ENCODE results near the gene DTX4. TPM values are rescaled to one million over a fixed set of nuclear protein-coding genes. Genes with fewer than 3 reads are reported as not detected.

The DTX4 gene
- total RNA-seq, 1 experiment from 2014 or later, result 0.21 TPM

DNA sequence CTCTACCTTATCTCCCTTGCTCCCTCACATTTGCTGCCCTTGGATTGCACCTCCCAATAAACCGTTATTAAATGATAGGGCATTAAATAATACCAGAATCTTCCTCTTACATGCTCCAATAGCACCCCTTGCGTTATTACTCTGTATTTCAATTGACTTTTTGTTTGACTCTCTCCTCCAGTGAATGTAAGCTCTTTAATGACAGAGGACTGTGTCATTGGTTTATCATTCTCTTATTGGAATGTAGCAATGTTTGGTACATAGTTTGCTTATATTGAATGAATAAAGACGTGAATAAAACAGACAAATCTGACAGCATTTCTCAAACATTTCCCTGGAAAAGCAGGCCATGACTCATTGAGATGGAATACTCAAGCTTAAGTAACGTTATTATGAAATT lies 49.5 kb downstream of the DTX4 start:
- Histone ChIP-seq H3K36me3 (ENCODE audit: control insufficient read depth, insufficient read depth, low read length) (no peaks in the 10 kb centered on the region), H3K27ac (ENCODE audit: low read length) (no peak overlapping the region), H3K4me1 (ENCODE audit: control insufficient read depth, insufficient read depth, low read length) (no peaks in the 10 kb centered on the region), H3K27me3 (ENCODE audit: control insufficient read depth, insufficient read depth, low read length) (peaks cover 1% of the 10 kb centered on the region; the same call in 1 of the 2 replicates), H3K4me3 (ENCODE audit: low read depth in 2 of 2, low read length in 2 of 2) (no peak overlapping the region), H3K9me3 (ENCODE audit: control insufficient read depth, insufficient read depth, low read depth, low read length) (no peaks in the 10 kb centered on the region)
- intact Hi-C loops (cut with micrococcal nuclease; ENCODE audit: unreplicated experiment) (no loop called here), in situ Hi-C loops (cut with HindIII; ENCODE audit: low pct_unique_long_range_greater_than_20kb, low sequenced_read_pairs) (no loop called here)
- no peak for ATAC-seq
- ChIA-PET CTCF (no interaction called here), POLR2A (no interaction called here)
- DNase-seq (ENCODE audit: low read depth, low spot score), result no peak
- TF ChIP-seq TCF7L2 (IDR thresholded peaks at IDR 0.05; ENCODE audit: low read depth, low read length), result no peak
- TF ChIP-seq, protein P1, sequence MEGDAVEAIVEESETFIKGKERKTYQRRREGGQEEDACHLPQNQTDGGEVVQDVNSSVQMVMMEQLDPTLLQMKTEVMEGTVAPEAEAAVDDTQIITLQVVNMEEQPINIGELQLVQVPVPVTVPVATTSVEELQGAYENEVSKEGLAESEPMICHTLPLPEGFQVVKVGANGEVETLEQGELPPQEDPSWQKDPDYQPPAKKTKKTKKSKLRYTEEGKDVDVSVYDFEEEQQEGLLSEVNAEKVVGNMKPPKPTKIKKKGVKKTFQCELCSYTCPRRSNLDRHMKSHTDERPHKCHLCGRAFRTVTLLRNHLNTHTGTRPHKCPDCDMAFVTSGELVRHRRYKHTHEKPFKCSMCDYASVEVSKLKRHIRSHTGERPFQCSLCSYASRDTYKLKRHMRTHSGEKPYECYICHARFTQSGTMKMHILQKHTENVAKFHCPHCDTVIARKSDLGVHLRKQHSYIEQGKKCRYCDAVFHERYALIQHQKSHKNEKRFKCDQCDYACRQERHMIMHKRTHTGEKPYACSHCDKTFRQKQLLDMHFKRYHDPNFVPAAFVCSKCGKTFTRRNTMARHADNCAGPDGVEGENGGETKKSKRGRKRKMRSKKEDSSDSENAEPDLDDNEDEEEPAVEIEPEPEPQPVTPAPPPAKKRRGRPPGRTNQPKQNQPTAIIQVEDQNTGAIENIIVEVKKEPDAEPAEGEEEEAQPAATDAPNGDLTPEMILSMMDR (IDR thresholded peaks at IDR 0.05), result no peak
- no peak for TF ChIP-seq POLR2AphosphoS5 (IDR thresholded peaks at IDR 0.05; ENCODE audit: low read depth, low read length)
- TF ChIP-seq SIN3A (IDR thresholded peaks at IDR 0.05; ENCODE audit: borderline replicate concordance, insufficient read depth, low read depth, low read length), result no peak
- TF ChIP-seq, protein P2, sequence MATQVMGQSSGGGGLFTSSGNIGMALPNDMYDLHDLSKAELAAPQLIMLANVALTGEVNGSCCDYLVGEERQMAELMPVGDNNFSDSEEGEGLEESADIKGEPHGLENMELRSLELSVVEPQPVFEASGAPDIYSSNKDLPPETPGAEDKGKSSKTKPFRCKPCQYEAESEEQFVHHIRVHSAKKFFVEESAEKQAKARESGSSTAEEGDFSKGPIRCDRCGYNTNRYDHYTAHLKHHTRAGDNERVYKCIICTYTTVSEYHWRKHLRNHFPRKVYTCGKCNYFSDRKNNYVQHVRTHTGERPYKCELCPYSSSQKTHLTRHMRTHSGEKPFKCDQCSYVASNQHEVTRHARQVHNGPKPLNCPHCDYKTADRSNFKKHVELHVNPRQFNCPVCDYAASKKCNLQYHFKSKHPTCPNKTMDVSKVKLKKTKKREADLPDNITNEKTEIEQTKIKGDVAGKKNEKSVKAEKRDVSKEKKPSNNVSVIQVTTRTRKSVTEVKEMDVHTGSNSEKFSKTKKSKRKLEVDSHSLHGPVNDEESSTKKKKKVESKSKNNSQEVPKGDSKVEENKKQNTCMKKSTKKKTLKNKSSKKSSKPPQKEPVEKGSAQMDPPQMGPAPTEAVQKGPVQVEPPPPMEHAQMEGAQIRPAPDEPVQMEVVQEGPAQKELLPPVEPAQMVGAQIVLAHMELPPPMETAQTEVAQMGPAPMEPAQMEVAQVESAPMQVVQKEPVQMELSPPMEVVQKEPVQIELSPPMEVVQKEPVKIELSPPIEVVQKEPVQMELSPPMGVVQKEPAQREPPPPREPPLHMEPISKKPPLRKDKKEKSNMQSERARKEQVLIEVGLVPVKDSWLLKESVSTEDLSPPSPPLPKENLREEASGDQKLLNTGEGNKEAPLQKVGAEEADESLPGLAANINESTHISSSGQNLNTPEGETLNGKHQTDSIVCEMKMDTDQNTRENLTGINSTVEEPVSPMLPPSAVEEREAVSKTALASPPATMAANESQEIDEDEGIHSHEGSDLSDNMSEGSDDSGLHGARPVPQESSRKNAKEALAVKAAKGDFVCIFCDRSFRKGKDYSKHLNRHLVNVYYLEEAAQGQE (IDR thresholded peaks at IDR 0.05; ENCODE audit: insufficient read depth in 1 of 2, low read depth in 2 of 2, low read length in 1 of 2), result no peak
- no TSS peak for BruUV-seq (replicated peaks)

DNA sequence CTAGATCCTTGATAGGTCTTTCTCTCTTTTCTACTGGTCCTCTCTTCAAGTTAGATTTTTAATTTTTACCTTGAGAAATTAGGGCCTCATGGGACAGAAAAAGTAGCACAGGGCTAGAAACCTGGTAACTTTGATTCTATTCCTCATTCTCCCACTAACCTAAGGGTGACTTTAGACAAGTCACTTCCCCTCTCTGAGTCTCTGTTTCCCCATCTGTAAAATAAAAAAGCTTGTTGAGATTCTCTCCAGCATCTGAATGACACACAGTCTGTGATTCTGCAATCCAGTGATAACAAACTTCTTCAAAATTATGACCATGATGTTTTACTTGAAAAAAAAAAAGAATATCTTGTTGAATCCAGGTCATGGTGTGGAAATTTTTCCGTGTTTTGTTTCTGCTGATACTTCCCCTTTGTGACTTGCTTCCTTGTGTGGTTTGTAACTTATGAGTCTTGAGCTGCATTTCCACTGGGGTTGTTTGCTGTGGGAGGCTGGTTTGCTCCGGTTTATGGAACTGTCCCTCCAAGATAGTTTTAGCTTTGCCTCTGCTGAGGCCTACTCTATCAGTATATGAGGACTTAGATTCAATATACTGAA lies 50.6 kb downstream of the DTX4 start:
- H3K27me3 ChIP-seq (ENCODE audit: control insufficient read depth, insufficient read depth, low read length), result peaks cover 3% of the 10 kb centered on the region; the same call in 1 of the 2 replicates
- in situ Hi-C loops (cut with HindIII; ENCODE audit: low pct_unique_long_range_greater_than_20kb, low sequenced_read_pairs), result no loop called here
- ATAC-seq (no peak), DNase-seq (ENCODE audit: low read depth, low spot score) (no peak)
- H3K9me3 ChIP-seq (ENCODE audit: control insufficient read depth, insufficient read depth, low read depth, low read length), result no peaks in the 10 kb centered on the region
- H3K27ac ChIP-seq (ENCODE audit: low read length), result no peak overlapping the region
- H3K4me3 ChIP-seq (ENCODE audit: low read depth in 2 of 2, low read length in 2 of 2), result no peak overlapping the region
- TF ChIP-seq TCF7L2 (IDR thresholded peaks at IDR 0.05; ENCODE audit: low read depth, low read length), result no peak
- no peak for TF ChIP-seq SIN3A (IDR thresholded peaks at IDR 0.05; ENCODE audit: borderline replicate concordance, insufficient read depth, low read depth, low read length)
- TF ChIP-seq, protein P2 (IDR thresholded peaks at IDR 0.05; ENCODE audit: insufficient read depth in 1 of 2, low read depth in 2 of 2, low read length in 1 of 2), result no peak
- TF ChIP-seq, protein P1 (IDR thresholded peaks at IDR 0.05), result no peak
- no peak for TF ChIP-seq POLR2AphosphoS5 (IDR thresholded peaks at IDR 0.05; ENCODE audit: low read depth, low read length)
- BruUV-seq (replicated peaks), result no TSS peak
- H3K36me3 ChIP-seq (ENCODE audit: control insufficient read depth, insufficient read depth, low read length), result no peaks in the 10 kb centered on the region
- H3K4me1 ChIP-seq (ENCODE audit: control insufficient read depth, insufficient read depth, low read length), result no peaks in the 10 kb centered on the region
- intact Hi-C loops (cut with micrococcal nuclease; ENCODE audit: unreplicated experiment), result no loop called here
- CTCF ChIA-PET, result no interaction called here
- POLR2A ChIA-PET, result no interaction called here
